HCT116 (cell line): ENCODE data around the gene IL17D. TPM values are rescaled to one million over a fixed set of nuclear protein-coding genes. Genes with fewer than 3 reads are reported as not detected.

Experiments
- ATAC-seq: fragments of 200-7000 bp; cut with Tn5 transposase; 2 replicates; pipeline ENCODE4 v1.9.1; 2020; ENCODE audit warnings: mild to moderate bottlenecking, moderate library complexity
- BruUV-seq: library from RNA; stranded (reverse); fragments of 400-500 nt; replicated peaks from 2 replicates; lab custom pipeline; 2021; lab: Mats Ljungman, UMichigan
- CTCF ChIA-PET: fragments of 300-600 bp; sonication (Branson Sonifier 250); formaldehyde crosslinking; loops from one replicate; lab custom pipeline; 2021; ENCODE audit warnings: antibody characterized with exemption; lab: Charles Lee
- POLR2A ChIA-PET: fragments of 300-600, 350-600 bp; sonication (Branson Sonifier 250); formaldehyde crosslinking; loops from one replicate; lab custom pipeline; 2021; ENCODE audit warnings: antibody characterized with exemption; lab: Charles Lee
- RAD21 ChIA-PET, 2 experiments: fragments of 300-600 bp; sonication (Branson Sonifier 250); formaldehyde crosslinking; loops; one replicate each; lab custom pipeline; 2023; ENCODE audit warnings: low total read pairs in 2 of 2; ENCODE audit not compliant: uncharacterized antibody in 2 of 2, unreplicated experiment in 2 of 2, low non-redundant PET in 1 of 2; lab: Charles Lee
- DNase-seq: peaks from one replicate; pipeline ENCODE4 v3.0.0-alpha.2; 2010; ENCODE audit warnings: low read depth, low spot score
- H2AFZ ChIP-seq: fragments of 200-600 bp; shearing (Covaris generic), sonication (generic); 2 replicates; pipeline ENCODE4 v1.6.1; 2017; ENCODE audit warnings: low read depth, mixed run types, mixed read lengths, antibody characterized with exemption, low read length; ENCODE audit not compliant: poor library complexity, severe bottlenecking
- H3K27ac ChIP-seq: 2 replicates; pipeline ENCODE4 v1.5.1; 2012; ENCODE audit warnings: low read depth, low read length
- H3K27me3 ChIP-seq: fragments of 200-600 bp; sonication (generic); 2 replicates; pipeline ENCODE4 v1.6.1; 2016; ENCODE audit warnings: mixed run types, low read length, mixed read lengths; ENCODE audit not compliant: insufficient read depth
- H3K36me3 ChIP-seq, 2 experiments: fragments of 200-500 bp in 1 of 2; fragments of 200-600 bp in 1 of 2; sonication (Bioruptor generic) in 1 of 2; sonication (generic) in 1 of 2; 2 replicates each; pipeline versions ENCODE4 v1.5.1 to v1.6.1; 2014 to 2016; ENCODE audit warnings: low read length in 2 of 2, inconsistent platforms in 1 of 2, mixed read lengths in 1 of 2, mixed run types in 1 of 2; ENCODE audit not compliant: insufficient read depth in 2 of 2, control insufficient read depth in 1 of 2
- H3K4me1 ChIP-seq, 2 experiments: fragments of 200-600 bp in 1 of 2; sonication (generic) in 1 of 2; 2 replicates each; pipeline versions ENCODE4 v1.5.1 to v1.6.1; 2012 to 2017; ENCODE audit warnings: low read length in 2 of 2, inconsistent platforms in 1 of 2, mild to moderate bottlenecking in 1 of 2, mixed read lengths in 1 of 2, mixed run types in 1 of 2, moderate library complexity in 1 of 2; ENCODE audit not compliant: insufficient read depth in 2 of 2, control insufficient read depth in 1 of 2
- H3K4me2 ChIP-seq: fragments of 200-600 bp; sonication (generic); 2 replicates; pipeline ENCODE4 v1.6.1; 2017; ENCODE audit warnings: mixed run types, low read length, mixed read lengths
- H3K4me3 ChIP-seq, 2 experiments: fragments of 200-600 bp in 1 of 2; sonication (generic) in 1 of 2; replicated peaks in 1 of 2; 2 replicates each; pipeline ENCODE4 v1.5.1; 2011 to 2016; ENCODE audit warnings: low read length in 2 of 2, control low read depth in 1 of 2, low read depth in 1 of 2, mild to moderate bottlenecking in 1 of 2, mixed read lengths in 1 of 2, mixed run types in 1 of 2
- H3K79me2 ChIP-seq: fragments of 200-600 bp; sonication (generic); 2 replicates; pipeline ENCODE4 v1.6.1; 2017; ENCODE audit warnings: mild to moderate bottlenecking, mixed run types, low read length, moderate library complexity, mixed read lengths; ENCODE audit not compliant: insufficient read depth
- H3K9ac ChIP-seq: fragments of 200-600 bp; sonication (generic); 2 replicates; pipeline ENCODE4 v1.6.1; 2016; ENCODE audit warnings: low read length, mixed read lengths
- H3K9me2 ChIP-seq: fragments of 200-600 bp; sonication (generic), shearing (Covaris generic); 2 replicates; pipeline ENCODE4 v1.6.1; 2017; ENCODE audit warnings: mixed run types, mild to moderate bottlenecking, moderate library complexity; ENCODE audit not compliant: insufficient read depth
- H3K9me3 ChIP-seq, 2 experiments: fragments of 200-500 bp in 1 of 2; fragments of 200-600 bp in 1 of 2; sonication (Bioruptor generic) in 1 of 2; sonication (generic) in 1 of 2; 2 replicates each; pipeline ENCODE4 v1.6.1; 2014 to 2017; ENCODE audit warnings: low read length in 2 of 2, mixed read lengths in 2 of 2, inconsistent platforms in 1 of 2, low read depth in 1 of 2, mild to moderate bottlenecking in 1 of 2, mixed run types in 1 of 2, moderate library complexity in 1 of 2; ENCODE audit not compliant: control insufficient read depth in 1 of 2, insufficient read depth in 1 of 2
- H4K20me1 ChIP-seq: fragments of 200-600 bp; sonication (generic), shearing (Covaris generic); 2 replicates; pipeline ENCODE4 v1.6.1; 2017; ENCODE audit warnings: mixed run types, mild to moderate bottlenecking, moderate library complexity; ENCODE audit not compliant: insufficient read depth
- CBX3 ChIP-seq: IDR thresholded peaks from 2 replicates; pipeline ENCODE4 v1.6.1; 2012; ENCODE audit warnings: low read depth
- CEBPB ChIP-seq: IDR thresholded peaks from 2 replicates; pipeline ENCODE4 v1.6.1; 2012; ENCODE audit warnings: low read depth
- EGR1 ChIP-seq: IDR thresholded peaks from 2 replicates; pipeline ENCODE4 v1.6.1; 2012; ENCODE audit warnings: low read depth
- EZH2phosphoT487 ChIP-seq: fragments of 200-600 bp; IDR thresholded peaks from 2 replicates; pipeline ENCODE4 v1.6.1; 2018; ENCODE audit warnings: antibody characterized with exemption, borderline replicate concordance
- FOSL1 ChIP-seq: IDR thresholded peaks from 2 replicates; pipeline ENCODE4 v1.6.1; 2012; ENCODE audit warnings: low read depth
- POLR2A ChIP-seq: IDR thresholded peaks from 2 replicates; pipeline ENCODE4 v1.7.0; 2011; ENCODE audit warnings: borderline replicate concordance; ENCODE audit not compliant: insufficient read depth, insufficient read length; ENCODE audit errors: extremely low read depth
- POLR2AphosphoS5 ChIP-seq: IDR thresholded peaks from 2 replicates; pipeline ENCODE4 v1.6.1; 2011; ENCODE audit warnings: mild to moderate bottlenecking, low read depth, low read length, moderate library complexity
- SP1 ChIP-seq: IDR thresholded peaks from 2 replicates; pipeline ENCODE4 v1.6.1; 2012; ENCODE audit warnings: low read depth
- YY1 ChIP-seq: IDR thresholded peaks from 2 replicates; pipeline ENCODE4 v1.6.1; 2011; ENCODE audit warnings: low read length, low read depth, moderate library complexity, mild to moderate bottlenecking; ENCODE audit not compliant: insufficient replicate concordance; ENCODE audit errors: extremely low read depth
- ZNF274 ChIP-seq: fragments of 200-500 bp; sonication (Bioruptor generic); IDR thresholded peaks from 2 replicates; pipeline ENCODE4 v1.6.1; 2014; ENCODE audit warnings: mild to moderate bottlenecking, low read depth, low read length, inconsistent platforms
- intact Hi-C: fragments of 100-400 bp; cut with micrococcal nuclease; formaldehyde crosslinking; loops from 2 replicates; pipeline ENCODE4 v1.10.0; 2022
- total RNA-seq: library from RNA; stranded (reverse); gene quantifications from one replicate; pipeline ENCODE4 v1.2.1, GENCODE V29; 2021; ENCODE audit not compliant: unreplicated experiment
- TF ChIP-seq, protein P1 (sequence below): IDR thresholded peaks from 2 replicates; pipeline ENCODE4 v1.6.1; 2011; ENCODE audit warnings: mild to moderate bottlenecking, low read length, moderate library complexity; ENCODE audit not compliant: insufficient replicate concordance; ENCODE audit errors: extremely low read depth
- TF ChIP-seq, protein P2 (sequence below): IDR thresholded peaks from 2 replicates; pipeline ENCODE4 v1.6.1; 2012
- TF ChIP-seq, protein P3 (sequence below): IDR thresholded peaks from 2 replicates; pipeline ENCODE4 v1.6.1; 2012; ENCODE audit warnings: low read depth

IL17D gene
- total RNA-seq, 1 experiment from 2014 or later, result 0.25 TPM

DNA sequence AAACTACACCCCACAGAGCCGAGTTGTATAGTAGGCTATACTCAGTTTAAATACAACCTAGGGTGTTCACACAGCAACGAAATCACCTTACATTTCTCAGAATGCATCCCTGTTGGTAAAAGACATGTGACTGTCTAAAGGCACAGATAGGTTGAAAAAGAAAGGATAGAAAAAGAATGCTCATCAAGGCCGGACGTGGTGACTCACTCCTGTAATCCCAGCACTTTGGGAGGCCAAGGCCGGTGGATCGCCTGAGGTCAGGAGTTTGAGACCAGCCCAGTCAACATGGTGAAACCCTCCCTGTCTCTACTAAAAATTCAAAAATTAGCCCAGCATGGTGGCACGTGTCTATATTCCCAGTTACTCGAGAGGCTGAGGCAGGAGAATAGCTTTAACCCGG, 3.8 kb upstream of the IL17D start:
- no peaks in the 10 kb centered on the region for H3K27me3 ChIP-seq
- ATAC-seq, result no peak
- H3K79me2 ChIP-seq, result no peaks in the 10 kb centered on the region
- no peak overlapping the region for H2AFZ ChIP-seq
- intact Hi-C loops, result loop anchor here (10.0 kb wide), 1 partner anchor 505 kb away; the partner anchor contains the start of gene GJB2
- no peak overlapping the region for H3K27ac ChIP-seq
- TF ChIP-seq ZNF274, result no peak
- TF ChIP-seq EGR1, result no peak
- TF ChIP-seq FOSL1, result no peak
- H3K9me2 ChIP-seq, result no peaks in the 10 kb centered on the region
- no peak overlapping the region for H3K4me2 ChIP-seq
- H3K4me1 ChIP-seq, result peaks cover 3 to 17% of the 10 kb centered on the region in 2 experiments; a peak in 3 of 4 replicates
- H4K20me1 ChIP-seq, result no peaks in the 10 kb centered on the region
- no peak overlapping the region for H3K4me3 ChIP-seq
- ChIA-PET POLR2A (no interaction called here), CTCF (no interaction called here), RAD21 (no interaction called here)
- H3K9me3 ChIP-seq, result no peaks in the 10 kb centered on the region
- no TSS peak for BruUV-seq
- H3K36me3 ChIP-seq, result no peaks in the 10 kb centered on the region
- no peak for DNase-seq
- H3K9ac ChIP-seq, result no peak overlapping the region

DNA sequence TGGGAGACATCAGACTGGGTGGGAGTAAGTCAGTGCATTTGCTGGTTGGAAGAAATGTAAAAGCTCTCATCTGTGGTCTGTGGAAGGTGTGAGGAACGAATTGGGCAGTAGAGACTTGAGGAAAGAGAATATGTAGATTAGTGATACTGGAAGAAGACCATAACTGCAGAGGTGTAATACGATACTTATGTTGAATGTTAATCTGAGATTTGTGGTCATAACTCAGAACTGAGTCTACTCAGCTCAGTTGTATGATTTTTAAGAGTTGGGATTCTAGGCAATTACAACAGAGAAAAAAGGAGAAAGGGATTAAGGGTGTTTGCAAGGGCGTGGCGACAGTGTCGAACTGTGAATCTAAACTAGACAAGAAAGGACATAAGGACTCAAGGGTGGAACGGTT, 3.2 kb upstream of the IL17D start:
- Histone ChIP-seq H3K79me2 (no peaks in the 10 kb centered on the region), H3K9me3 (no peaks in the 10 kb centered on the region), H3K4me3 (no peak overlapping the region), H3K27me3 (no peaks in the 10 kb centered on the region), H3K9me2 (no peaks in the 10 kb centered on the region), H3K27ac (no peak overlapping the region), H3K36me3 (no peaks in the 10 kb centered on the region), H3K4me2 (no peak overlapping the region), H3K4me1 (peaks cover 3 to 19% of the 10 kb centered on the region in 2 experiments; a peak in 3 of 4 replicates), H2AFZ (no peak overlapping the region), H3K9ac (no peak overlapping the region), H4K20me1 (no peaks in the 10 kb centered on the region)
- ChIA-PET POLR2A (no interaction called here), CTCF (no interaction called here), RAD21 (no interaction called here)
- ATAC-seq, result no peak
- DNase-seq, result no peak
- no TSS peak for BruUV-seq
- intact Hi-C loops, result loop anchor here (10.0 kb wide), 1 partner anchor 505 kb away; the partner anchor contains the start of gene GJB2
- TF ChIP-seq CBX3, result no peak
- TF ChIP-seq ZNF274, result no peak
- TF ChIP-seq EZH2phosphoT487, result no peak
- no peak for TF ChIP-seq CEBPB
- no peak for TF ChIP-seq YY1
- TF ChIP-seq SP1, result no peak
- TF ChIP-seq, protein P1, sequence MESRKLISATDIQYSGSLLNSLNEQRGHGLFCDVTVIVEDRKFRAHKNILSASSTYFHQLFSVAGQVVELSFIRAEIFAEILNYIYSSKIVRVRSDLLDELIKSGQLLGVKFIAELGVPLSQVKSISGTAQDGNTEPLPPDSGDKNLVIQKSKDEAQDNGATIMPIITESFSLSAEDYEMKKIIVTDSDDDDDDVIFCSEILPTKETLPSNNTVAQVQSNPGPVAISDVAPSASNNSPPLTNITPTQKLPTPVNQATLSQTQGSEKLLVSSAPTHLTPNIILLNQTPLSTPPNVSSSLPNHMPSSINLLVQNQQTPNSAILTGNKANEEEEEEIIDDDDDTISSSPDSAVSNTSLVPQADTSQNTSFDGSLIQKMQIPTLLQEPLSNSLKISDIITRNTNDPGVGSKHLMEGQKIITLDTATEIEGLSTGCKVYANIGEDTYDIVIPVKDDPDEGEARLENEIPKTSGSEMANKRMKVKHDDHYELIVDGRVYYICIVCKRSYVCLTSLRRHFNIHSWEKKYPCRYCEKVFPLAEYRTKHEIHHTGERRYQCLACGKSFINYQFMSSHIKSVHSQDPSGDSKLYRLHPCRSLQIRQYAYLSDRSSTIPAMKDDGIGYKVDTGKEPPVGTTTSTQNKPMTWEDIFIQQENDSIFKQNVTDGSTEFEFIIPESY, result no peak
- no peak for TF ChIP-seq POLR2A
- TF ChIP-seq, protein P2, sequence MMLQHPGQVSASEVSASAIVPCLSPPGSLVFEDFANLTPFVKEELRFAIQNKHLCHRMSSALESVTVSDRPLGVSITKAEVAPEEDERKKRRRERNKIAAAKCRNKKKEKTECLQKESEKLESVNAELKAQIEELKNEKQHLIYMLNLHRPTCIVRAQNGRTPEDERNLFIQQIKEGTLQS, result no peak
- TF ChIP-seq, protein P3, sequence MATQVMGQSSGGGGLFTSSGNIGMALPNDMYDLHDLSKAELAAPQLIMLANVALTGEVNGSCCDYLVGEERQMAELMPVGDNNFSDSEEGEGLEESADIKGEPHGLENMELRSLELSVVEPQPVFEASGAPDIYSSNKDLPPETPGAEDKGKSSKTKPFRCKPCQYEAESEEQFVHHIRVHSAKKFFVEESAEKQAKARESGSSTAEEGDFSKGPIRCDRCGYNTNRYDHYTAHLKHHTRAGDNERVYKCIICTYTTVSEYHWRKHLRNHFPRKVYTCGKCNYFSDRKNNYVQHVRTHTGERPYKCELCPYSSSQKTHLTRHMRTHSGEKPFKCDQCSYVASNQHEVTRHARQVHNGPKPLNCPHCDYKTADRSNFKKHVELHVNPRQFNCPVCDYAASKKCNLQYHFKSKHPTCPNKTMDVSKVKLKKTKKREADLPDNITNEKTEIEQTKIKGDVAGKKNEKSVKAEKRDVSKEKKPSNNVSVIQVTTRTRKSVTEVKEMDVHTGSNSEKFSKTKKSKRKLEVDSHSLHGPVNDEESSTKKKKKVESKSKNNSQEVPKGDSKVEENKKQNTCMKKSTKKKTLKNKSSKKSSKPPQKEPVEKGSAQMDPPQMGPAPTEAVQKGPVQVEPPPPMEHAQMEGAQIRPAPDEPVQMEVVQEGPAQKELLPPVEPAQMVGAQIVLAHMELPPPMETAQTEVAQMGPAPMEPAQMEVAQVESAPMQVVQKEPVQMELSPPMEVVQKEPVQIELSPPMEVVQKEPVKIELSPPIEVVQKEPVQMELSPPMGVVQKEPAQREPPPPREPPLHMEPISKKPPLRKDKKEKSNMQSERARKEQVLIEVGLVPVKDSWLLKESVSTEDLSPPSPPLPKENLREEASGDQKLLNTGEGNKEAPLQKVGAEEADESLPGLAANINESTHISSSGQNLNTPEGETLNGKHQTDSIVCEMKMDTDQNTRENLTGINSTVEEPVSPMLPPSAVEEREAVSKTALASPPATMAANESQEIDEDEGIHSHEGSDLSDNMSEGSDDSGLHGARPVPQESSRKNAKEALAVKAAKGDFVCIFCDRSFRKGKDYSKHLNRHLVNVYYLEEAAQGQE, result no peak
- no peak for TF ChIP-seq POLR2AphosphoS5
- no peak for TF ChIP-seq FOSL1
